HG03175 (cell line): Measurements from ENCODE around the gene CLEC11A.
"Not testable (repeated sequence)": the region's sequence is repeated elsewhere in the genome, so short reads cannot be mapped to it uniquely, and the experiment has no call there.

Experiments
- ATAC-seq: cut with Tn5 transposase; IDR thresholded peaks from one replicate; pipeline ENCODE4 v1.9.1; 2021; ENCODE audit warnings: mild to moderate bottlenecking, moderate library complexity; ENCODE audit not compliant: unreplicated experiment

Gene CLEC11A

GRCh38 chr19:50721441-50722137 is 1.6 kb upstream of the CLEC11A start:
- ATAC-seq: no peak

GRCh38 chr19:50722201-50723013 is 757 bp upstream of the CLEC11A start:
- ATAC-seq: no peak

DNA sequence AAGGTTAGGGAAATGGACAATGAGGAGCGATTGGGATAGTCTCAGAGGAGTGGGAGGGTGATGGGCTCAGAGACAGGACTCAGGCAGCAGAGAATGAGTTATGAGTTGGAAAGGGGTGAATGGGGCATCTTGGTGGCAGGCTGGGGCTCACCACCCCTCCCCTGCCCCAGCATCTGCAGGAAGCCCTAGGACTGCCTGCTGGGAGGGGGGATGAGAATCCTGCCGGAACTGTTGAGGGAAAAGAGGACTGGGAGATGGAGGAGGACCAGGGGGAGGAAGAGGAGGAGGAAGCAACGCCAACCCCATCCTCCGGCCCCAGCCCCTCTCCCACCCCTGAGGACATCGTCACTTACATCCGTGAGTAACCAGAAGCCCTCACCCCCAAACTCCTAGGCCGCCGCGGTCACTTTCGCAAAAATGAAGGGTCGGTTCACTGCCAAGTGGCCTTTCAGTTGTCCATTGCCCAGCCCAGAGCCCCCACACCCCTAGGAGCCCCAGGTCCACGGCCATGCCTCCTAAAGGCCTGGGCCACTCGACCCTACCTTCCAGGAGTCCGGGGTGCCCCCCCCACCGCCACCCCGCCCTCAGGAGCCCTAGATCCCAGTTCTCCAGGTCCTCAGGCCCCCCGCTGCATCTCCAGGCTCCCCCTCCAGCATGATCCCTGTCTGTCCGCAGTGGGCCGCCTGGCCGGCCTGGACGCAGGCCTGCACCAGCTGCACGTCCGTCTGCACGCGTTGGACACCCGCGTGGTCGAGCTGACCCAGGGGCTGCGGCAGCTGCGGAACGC is 764 bp downstream of the CLEC11A start:
- ATAC-seq: no peak

GRCh38 chr19:50724522-50725217 is 1.5 kb downstream of the CLEC11A start:
- peak; percentile 77 for ATAC-seq

GRCh38 chr19:50725218-50725910 is 2.2 kb downstream of the CLEC11A start:
- peak; percentile 28 for ATAC-seq

GRCh38 chr19:50725911-50726230 is 2.7 kb downstream of the CLEC11A start:
- ATAC-seq: no peak

GRCh38 chr19:50728084-50728737 is 5.0 kb downstream of the CLEC11A start:
- ATAC-seq: no peak

- no peak for ATAC-seq
These were observed 6.7 kb downstream of the CLEC11A start for GRCh38 chr19:50729894-50730293.

DNA sequence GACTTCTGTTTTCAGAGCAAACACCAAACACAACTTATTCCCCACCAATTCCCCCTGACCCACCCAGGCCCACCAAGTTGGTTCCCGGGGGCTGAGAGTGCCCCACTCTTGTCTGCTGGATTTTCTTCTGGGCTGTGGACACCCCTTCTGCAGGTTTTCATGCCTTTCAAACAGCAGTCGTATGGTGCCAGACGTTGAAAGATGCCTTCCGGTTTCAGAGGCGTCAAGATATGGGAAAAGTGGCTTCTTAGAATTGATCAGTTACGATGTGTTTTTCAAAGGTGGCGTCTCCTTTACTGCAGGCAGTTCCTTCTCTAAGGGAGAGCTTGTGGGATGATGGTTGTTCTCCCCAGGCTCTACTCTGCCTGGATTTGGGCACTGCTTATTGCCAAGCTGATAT is 12.7 kb downstream of the CLEC11A start:
- ATAC-seq: no peak

DNA sequence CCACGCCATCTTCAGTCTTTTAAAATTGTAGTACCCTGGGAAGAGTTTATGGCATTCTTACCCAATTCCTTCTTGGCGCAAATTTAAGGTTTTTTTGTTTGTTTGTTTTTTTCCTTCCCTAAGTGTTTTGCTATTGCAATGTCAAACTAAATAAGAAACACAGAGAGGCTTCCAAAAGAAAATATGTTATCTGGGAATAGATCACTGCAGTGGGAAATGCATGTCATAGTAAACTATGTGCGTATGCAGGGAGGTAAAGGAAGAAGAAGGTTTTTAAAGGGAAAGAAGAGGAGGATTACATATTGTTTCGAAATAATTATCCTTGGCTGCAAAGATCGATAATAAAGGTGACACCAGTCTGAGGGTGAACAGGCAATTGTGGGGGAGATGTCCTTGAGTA is 13.2 kb downstream of the CLEC11A start:
- ATAC-seq: no peak

DNA sequence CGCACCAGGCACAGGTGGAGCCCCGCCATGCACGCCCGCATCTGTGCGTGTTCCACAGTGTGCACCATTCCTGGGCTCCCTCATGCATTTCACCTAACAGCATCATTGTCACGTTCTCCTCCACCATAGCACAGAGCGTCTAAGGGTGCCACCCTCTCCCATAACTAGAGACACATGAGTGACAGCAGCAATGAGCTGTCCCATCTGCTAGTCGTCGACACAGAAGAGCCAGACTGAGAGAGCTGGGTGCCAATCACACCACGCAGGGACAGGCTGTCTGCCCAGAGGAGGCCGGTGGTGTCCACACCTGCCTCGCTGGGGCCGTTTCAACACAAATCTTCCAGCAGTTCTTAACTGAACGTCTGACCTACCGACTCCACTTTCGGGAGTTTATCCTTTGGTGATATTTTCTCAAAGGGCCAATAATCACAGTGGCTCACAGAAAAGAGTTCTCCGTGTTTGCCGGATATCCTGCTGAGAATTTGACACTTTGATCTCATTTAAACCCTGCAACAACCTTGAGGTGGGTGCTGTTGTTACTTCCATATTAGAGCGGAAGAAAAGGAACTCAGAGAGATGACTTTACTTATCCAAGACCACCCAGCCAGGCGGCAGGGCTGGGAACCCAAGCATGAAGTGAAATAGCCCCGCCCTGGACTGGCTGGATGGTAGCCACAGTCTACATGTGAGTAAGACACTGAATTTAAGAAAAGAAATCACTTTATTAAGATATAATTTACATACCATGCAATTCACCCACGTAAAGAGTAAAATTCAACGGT is 16.2 kb downstream of the CLEC11A start:
- ATAC-seq: no peak

DNA sequence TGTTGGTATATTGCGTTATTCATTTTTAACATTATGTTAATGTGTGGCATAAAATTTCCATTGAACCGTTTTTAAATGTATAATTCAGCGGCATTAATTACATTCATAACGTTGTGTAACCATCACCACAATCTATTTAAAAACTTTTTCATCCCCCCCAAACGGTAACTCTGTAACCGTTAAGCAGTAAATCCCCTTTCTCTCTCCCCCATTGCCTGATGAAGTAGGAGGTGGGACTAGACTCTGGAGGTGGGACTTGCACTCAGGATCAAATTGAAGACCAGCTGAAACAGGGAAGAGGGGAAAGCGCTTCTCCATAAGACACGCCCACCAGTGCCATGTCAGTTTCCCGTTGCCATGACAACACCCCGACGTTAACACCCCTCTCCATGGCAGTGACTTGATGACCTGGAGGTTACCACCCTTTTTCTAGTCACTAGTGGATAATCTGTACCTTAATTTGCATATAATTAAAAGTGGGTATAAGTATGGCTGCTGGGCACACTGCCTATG is 16.8 kb downstream of the CLEC11A start:
- no peak for ATAC-seq

DNA sequence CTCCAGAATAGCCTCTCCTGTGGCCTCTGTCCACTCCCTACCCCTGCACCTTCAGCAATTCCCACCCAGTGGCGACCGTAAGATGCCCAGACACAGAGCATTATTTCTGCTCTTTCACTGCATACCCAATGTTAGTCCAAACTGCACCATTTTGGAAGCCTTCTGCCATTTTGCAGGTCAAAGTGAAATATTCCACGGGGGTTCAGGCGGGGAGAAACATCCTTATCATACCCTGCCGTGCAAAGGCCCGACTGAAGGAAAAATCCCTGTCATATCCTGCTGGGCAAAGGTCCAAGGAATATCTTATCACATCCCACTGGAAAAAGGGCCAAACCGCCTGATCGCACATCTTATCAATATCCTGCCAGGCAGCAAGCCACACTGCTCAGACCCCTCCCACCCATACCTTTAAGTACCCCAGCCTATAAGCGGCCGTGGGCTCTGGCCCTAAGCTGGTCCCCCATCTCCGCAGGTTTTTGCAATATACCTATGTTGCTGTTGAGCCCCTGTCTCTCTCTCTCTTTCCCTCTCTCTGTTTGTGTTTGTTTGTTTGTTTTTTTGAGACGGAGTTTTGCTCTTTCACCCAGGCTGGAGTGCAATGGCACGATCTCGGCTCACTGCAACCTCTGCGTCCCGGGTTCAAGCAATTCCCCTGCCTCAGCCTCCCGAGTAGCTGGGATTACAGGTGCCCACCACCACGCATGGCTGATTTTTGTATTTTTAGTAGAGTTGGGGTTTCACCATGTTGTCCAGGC is 18.2 kb downstream of the CLEC11A start:
- no peak for ATAC-seq

GRCh38 chr19:50743537-50743936 is 20.4 kb downstream of the CLEC11A start:
- ATAC-seq: no peak

DNA sequence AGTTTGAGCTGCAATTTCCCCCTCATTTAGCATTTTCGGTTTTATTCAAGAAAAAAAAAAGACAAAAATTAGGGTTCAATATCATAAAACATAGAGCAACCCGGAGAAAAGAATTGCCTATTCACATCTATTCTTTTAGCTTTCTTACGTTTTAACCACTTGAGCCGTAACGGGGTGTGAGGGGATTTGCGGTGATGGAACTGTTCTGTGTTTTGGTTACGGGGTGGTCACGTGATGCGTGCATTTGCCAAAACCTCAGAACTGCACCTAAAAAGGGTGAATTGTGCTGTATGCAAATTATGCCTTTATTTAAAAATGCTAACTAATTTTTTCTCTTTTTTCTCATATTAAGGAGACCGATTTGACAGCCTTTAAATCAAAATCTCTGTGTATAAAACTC is 22.1 kb downstream of the CLEC11A start:
- no peak for ATAC-seq

- not testable (repeated sequence) for ATAC-seq
These were observed 24.0 kb downstream of the CLEC11A start for GRCh38 chr19:50747141-50747540.

- no peak for ATAC-seq
These were observed 26.3 kb downstream of the CLEC11A start for GRCh38 chr19:50749490-50749889.

DNA sequence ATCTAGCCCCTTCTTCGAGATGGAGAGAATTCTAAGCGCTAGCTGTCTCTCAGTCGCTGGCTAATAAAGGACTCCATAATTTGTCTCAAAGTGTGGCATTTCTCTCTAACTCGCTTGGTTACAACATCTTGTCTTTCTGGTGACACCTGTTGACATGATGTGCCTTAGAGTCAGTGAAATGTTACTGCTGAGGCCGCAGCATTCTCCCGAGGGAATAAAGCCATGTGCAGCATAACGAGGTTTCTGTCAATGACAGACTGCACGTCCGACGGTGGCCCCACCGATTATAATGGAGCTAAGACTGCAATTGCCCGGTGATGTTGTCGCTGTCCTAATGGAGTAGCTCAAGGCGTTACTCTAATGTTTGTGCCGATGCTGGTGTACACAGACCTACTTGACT is 26.8 kb downstream of the CLEC11A start:
- ATAC-seq: no peak
